ENCODE measurements around the gene SEZ6.

GRCh38 chr17:29045026-29045425 lies 39.2 kb upstream of the SEZ6 start:
- TF ChIP-seq ZNF384 (IDR thresholded peaks at IDR 0.05; ENCODE audit: borderline replicate concordance, low read depth, low read length), result no peak
- TF ChIP-seq EZH2 (IDR thresholded peaks at IDR 0.05; ENCODE audit: borderline replicate concordance, control insufficient read depth, low read depth, low read length), result no peak
- TF ChIP-seq CTCF (IDR thresholded peaks at IDR 0.05 in 2 of 3, conservative IDR thresholded peaks at IDR 0.05 in 1 of 3; ENCODE audit: control insufficient read depth in 2 of 3, extremely low read depth in 1 of 3, insufficient read depth in 1 of 3, low read depth in 3 of 3, low read length in 3 of 3), result no peak
- TF ChIP-seq SMC3 (IDR thresholded peaks at IDR 0.05; ENCODE audit: borderline replicate concordance, low read length), result no peak
- no peak for TF ChIP-seq CBFB (IDR thresholded peaks at IDR 0.05; ENCODE audit: low read depth)
- TF ChIP-seq SUPT20H (IDR thresholded peaks at IDR 0.05; ENCODE audit: borderline replicate concordance, control insufficient read depth, low read depth, low read length), result no peak
- TF ChIP-seq MYC (IDR thresholded peaks at IDR 0.05; ENCODE audit: insufficient read depth, insufficient read length, insufficient replicate concordance, low read length, severe bottlenecking), result no peak
- no peak for TF ChIP-seq USF2 (IDR thresholded peaks at IDR 0.05; ENCODE audit: borderline replicate concordance, low read depth, low read length)

Data from GM12878 (cell line).